ENCODE results near the gene ECT2. TPM values are rescaled to one million over a fixed set of nuclear protein-coding genes. Genes with fewer than 3 reads are reported as not detected.
"Not testable (repeated sequence)": the region's sequence is repeated elsewhere in the genome, so short reads cannot be mapped to it uniquely, and the experiment has no call there.

The ECT2 gene
- total RNA-seq, 2 experiments from 2014 or later, result 39.4 to 40.6 TPM

DNA sequence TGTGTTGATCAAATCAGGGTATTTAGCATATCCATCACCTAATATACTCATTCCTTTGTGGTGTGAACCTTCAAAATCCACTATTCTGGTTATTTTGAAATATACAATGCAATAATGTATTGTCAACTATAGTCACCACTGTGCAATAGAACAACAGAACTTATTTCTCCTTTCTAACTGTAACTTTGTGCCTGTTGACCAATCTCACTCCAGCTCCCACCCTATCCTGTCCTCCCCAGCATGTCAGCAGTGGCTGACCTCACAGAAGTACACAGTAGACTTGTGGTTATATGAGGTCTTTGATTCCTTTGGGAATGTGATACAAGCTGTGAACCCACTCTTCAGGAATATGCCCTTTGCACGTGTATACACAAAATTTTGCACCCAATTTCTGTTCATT is 64.2 kb downstream of the ECT2 start:
- intact Hi-C loops (cut with DNase I, micrococcal nuclease), result no loop called here
- Mint-ChIP-seq H3K27me3 (no peaks in the 10 kb centered on the region), H3K27ac (no peak overlapping the region), H3K4me1 (no peaks in the 10 kb centered on the region), H3K36me3 (ENCODE audit: low read depth) (no peaks in the 10 kb centered on the region), H3K4me3 (no peak overlapping the region), H3K9me3 (ENCODE audit: low read depth) (no peaks in the 10 kb centered on the region)
- no peak for DNase-seq
- CTCF ChIA-PET, result interaction anchor here (1.2 kb wide), 1 partner anchor 10 kb away, joined by 3 read pairs; no protein-coding TSS in a partner anchor
- ATAC-seq, result no peak
- POLR2A ChIA-PET, result no interaction called here

DNA sequence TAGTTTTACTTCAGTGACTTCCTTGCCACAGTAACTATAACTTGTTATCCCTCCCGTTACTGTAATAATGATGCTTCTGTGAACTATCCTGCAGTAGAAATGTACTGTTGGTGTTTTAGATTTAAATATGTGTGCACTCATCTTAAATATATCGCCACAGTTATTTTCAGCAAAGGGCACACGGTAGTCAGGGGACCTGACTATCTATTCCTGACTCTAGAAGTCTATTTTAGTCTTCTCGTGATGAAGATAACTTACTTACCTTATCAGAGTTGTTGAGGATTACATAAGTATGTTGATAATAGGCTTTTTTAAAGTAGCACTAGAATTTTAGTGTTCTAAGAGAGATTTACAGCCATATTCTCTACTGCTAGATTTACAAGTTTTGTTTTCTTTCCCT is 65.3 kb downstream of the ECT2 start:
- H3K36me3 Mint-ChIP-seq (ENCODE audit: low read depth), result peaks cover 2% of the 10 kb centered on the region
- intact Hi-C loops (cut with DNase I, micrococcal nuclease), result no loop called here
- H3K4me1 Mint-ChIP-seq, result no peaks in the 10 kb centered on the region
- no peaks in the 10 kb centered on the region for H3K9me3 Mint-ChIP-seq (ENCODE audit: low read depth)
- POLR2A ChIA-PET, result no interaction called here
- no peak overlapping the region for H3K27ac Mint-ChIP-seq
- ATAC-seq (no peak), DNase-seq (no peak)
- CTCF ChIA-PET, result no interaction called here
- no peak overlapping the region for H3K4me3 Mint-ChIP-seq
- no peaks in the 10 kb centered on the region for H3K27me3 Mint-ChIP-seq

DNA sequence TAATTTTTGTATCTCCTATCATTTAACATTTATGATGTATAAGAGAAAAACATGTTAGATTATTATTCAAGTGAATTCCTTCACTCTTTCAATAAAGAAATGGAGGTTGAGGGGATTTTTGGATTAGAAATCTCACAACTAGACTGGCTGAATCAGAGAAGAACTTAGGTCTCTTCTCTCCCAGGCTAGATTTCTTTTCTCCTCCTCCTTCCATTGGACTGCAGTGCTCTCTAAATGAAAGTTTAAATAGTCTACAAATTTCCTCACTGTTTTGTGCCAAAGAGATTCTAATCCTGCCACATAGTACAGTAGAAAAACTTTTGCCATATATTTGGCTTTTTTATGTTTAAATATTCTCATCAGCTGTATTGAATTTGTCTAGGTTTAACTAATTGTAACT is 65.8 kb downstream of the ECT2 start:
- H3K36me3 Mint-ChIP-seq (ENCODE audit: low read depth), result peaks cover 2% of the 10 kb centered on the region
- no peaks in the 10 kb centered on the region for H3K27me3 Mint-ChIP-seq
- CTCF ChIA-PET, result no interaction called here
- intact Hi-C loops (cut with DNase I, micrococcal nuclease), result no loop called here
- H3K4me1 Mint-ChIP-seq, result no peaks in the 10 kb centered on the region
- no peaks in the 10 kb centered on the region for H3K9me3 Mint-ChIP-seq (ENCODE audit: low read depth)
- no peak overlapping the region for H3K27ac Mint-ChIP-seq
- H3K4me3 Mint-ChIP-seq, result no peak overlapping the region
- ATAC-seq (no peak), DNase-seq (no peak)
- POLR2A ChIA-PET, result no interaction called here

DNA sequence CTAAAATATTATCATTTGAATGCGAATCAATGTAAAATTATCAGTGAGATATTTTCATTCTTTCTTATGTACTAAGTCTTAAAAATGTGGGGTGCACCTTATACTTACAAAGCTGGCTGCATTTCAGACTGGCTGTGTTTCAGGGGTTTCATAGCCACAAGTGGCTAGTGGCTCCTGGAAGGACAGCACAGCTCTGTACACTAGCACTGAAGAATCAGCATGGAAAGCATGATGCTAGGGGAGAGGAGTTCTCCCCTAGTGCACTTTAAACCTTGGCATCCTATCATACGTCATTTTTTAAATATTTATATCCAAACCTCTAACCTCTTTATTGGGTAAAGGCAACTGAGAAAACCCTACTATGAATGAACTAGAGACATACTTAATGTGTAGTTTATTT is 66.4 kb downstream of the ECT2 start:
- ChIA-PET CTCF (interaction anchor here (1.4 kb wide), 1 partner anchor 10 kb away, joined by 3 read pairs; no protein-coding TSS in a partner anchor), POLR2A (no interaction called here)
- ATAC-seq (no peak), DNase-seq (no peak)
- peaks cover 2% of the 10 kb centered on the region for H3K36me3 Mint-ChIP-seq (ENCODE audit: low read depth)
- no peaks in the 10 kb centered on the region for H3K27me3 Mint-ChIP-seq
- H3K4me3 Mint-ChIP-seq, result no peak overlapping the region
- intact Hi-C loops (cut with DNase I, micrococcal nuclease), result no loop called here
- H3K9me3 Mint-ChIP-seq (ENCODE audit: low read depth), result no peaks in the 10 kb centered on the region
- no peak overlapping the region for H3K27ac Mint-ChIP-seq
- no peaks in the 10 kb centered on the region for H3K4me1 Mint-ChIP-seq

DNA sequence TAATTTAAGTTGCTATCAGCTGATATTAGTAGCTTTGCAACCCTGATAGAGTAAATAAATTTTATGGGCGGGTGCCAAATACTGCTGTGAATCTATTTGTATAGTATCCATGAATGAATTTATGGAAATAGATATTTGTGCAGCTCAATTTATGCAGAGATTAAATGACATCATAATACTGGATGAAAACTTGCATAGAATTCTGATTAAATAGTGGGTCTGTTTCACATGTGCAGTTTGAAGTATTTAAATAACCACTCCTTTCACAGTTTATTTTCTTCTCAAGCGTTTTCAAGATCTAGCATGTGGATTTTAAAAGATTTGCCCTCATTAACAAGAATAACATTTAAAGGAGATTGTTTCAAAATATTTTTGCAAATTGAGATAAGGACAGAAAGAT is 70.0 kb downstream of the ECT2 start:
- H3K4me1 Mint-ChIP-seq, result no peaks in the 10 kb centered on the region
- intact Hi-C loops (cut with DNase I, micrococcal nuclease), result no loop called here
- CTCF ChIA-PET, result interaction anchor here (0.6 to 0.7 kb wide), 2 partner anchors 76 to 368 kb away, joined by 3 read pairs; no protein-coding TSS in a partner anchor
- DNase-seq (no peak), ATAC-seq (no peak)
- H3K4me3 Mint-ChIP-seq, result no peak overlapping the region
- H3K9me3 Mint-ChIP-seq (ENCODE audit: low read depth), result no peaks in the 10 kb centered on the region
- peaks cover 2% of the 10 kb centered on the region for H3K36me3 Mint-ChIP-seq (ENCODE audit: low read depth)
- H3K27ac Mint-ChIP-seq, result no peak overlapping the region
- POLR2A ChIA-PET, result no interaction called here
- H3K27me3 Mint-ChIP-seq, result no peaks in the 10 kb centered on the region

DNA sequence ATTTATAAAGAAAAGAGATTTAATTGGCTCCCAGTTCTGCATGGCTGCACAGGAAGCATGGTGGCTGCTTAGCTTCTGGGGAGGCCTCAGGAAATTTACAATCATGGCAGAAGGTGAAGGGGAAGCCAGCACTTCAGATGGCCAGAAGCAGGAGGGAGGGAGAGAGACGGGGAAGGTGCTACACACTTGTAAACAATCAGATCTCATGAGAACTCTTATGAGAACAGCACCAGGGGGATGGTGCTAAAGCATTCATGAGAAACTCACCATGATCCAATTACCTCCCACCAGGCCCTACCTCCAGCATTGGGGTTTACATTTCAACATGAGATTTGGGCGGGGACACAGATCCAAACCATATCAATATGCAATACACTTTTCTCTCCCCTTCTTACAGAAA is 73.7 kb downstream of the ECT2 start:
- ChIA-PET CTCF (no interaction called here), POLR2A (no interaction called here)
- intact Hi-C loops (cut with DNase I, micrococcal nuclease), result no loop called here
- H3K27me3 Mint-ChIP-seq, result no peaks in the 10 kb centered on the region
- H3K27ac Mint-ChIP-seq, result no peak overlapping the region
- no peak overlapping the region for H3K4me3 Mint-ChIP-seq
- H3K9me3 Mint-ChIP-seq (ENCODE audit: low read depth), result peaks cover 8% of the 10 kb centered on the region
- peaks cover 2% of the 10 kb centered on the region for H3K36me3 Mint-ChIP-seq (ENCODE audit: low read depth)
- DNase-seq (no peak), ATAC-seq (no peak)
- no peaks in the 10 kb centered on the region for H3K4me1 Mint-ChIP-seq

DNA sequence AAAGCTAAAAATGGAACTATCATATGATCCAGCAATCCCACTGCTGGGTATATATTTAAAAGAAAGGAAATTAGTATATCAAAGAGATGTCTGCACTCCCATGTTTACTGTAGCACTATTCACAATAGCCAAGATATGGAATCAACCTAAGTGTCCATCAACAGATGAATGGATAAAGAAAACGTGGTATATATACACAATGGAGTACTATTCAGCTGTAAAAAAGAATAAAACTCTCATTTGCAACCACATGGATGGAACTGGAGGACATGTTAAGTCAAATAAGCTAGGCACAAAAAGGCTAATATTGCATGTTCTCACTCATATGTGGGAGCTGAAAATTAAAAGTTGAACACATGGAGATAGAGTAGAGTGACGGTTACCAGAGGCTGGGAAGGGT is 76.7 kb downstream of the ECT2 start:
- intact Hi-C loops (cut with DNase I, micrococcal nuclease); H3K27ac Mint-ChIP-seq; POLR2A ChIA-PET; H3K27me3 Mint-ChIP-seq; H3K4me1 Mint-ChIP-seq; H3K36me3 Mint-ChIP-seq (ENCODE audit: low read depth); ATAC-seq; H3K9me3 Mint-ChIP-seq (ENCODE audit: low read depth); DNase-seq; H3K4me3 Mint-ChIP-seq: not testable (repeated sequence)
- CTCF ChIA-PET, result interaction anchor here (1.0 kb wide), 1 partner anchor 10 kb away, joined by 3 read pairs; no protein-coding TSS in a partner anchor

GRCh38 chr3:172832983-172833382 is 82.5 kb downstream of the ECT2 start:
- ChIA-PET CTCF (no interaction called here), POLR2A (no interaction called here)
- intact Hi-C loops (cut with DNase I, micrococcal nuclease), result no loop called here
- ATAC-seq (no peak), DNase-seq (no peak)
- H3K36me3 Mint-ChIP-seq (ENCODE audit: low read depth), result no peaks in the 10 kb centered on the region
- no peaks in the 10 kb centered on the region for H3K9me3 Mint-ChIP-seq (ENCODE audit: low read depth)
- no peak overlapping the region for H3K27ac Mint-ChIP-seq
- H3K4me1 Mint-ChIP-seq, result no peaks in the 10 kb centered on the region
- H3K27me3 Mint-ChIP-seq, result peaks cover 3% of the 10 kb centered on the region
- H3K4me3 Mint-ChIP-seq, result no peak overlapping the region

DNA sequence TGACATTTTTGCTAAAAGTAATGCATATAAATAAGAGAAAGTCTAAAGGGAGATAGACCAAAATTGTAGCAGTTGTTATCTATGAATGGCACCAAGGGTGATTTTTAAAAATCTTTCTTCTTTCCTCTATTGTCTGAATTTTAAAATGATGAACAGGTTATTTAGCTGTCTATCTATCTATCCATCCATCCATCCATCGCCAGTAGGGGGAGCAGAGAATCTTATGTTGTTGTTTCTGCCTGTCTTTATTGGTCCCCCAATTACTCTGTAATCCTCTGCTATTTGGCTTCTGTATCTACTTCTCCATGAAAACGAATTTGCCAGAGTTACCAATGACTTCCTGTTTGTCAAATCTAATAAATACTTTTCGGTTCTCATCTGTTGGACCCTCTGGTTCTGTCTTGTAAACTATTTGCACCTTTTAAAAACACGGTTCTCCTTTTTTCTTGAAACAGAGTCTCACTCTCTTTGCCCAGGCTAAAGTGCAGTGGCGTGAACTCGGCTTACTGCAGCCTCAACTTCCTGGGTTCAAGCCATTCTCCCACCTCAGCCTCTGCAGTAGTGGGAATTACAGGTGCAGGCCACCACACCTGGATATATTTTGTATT is 86.0 kb downstream of the ECT2 start:
- H3K9me3 Mint-ChIP-seq (ENCODE audit: low read depth), result no peaks in the 10 kb centered on the region
- H3K4me1 Mint-ChIP-seq, result no peaks in the 10 kb centered on the region
- intact Hi-C loops (cut with DNase I, micrococcal nuclease), result no loop called here
- H3K27ac Mint-ChIP-seq, result no peak overlapping the region
- H3K27me3 Mint-ChIP-seq, result peaks cover 8% of the 10 kb centered on the region
- DNase-seq (peak; percentile 38), ATAC-seq (no peak)
- CTCF ChIA-PET, result no interaction called here
- H3K36me3 Mint-ChIP-seq (ENCODE audit: low read depth), result no peaks in the 10 kb centered on the region
- no peak overlapping the region for H3K4me3 Mint-ChIP-seq
- POLR2A ChIA-PET, result interaction anchor here (0.6 kb wide), 1 partner anchor 10 kb away, joined by 3 read pairs; no protein-coding TSS in a partner anchor

GRCh38 chr3:172839679-172840078 is 89.2 kb downstream of the ECT2 start:
- H3K4me3 Mint-ChIP-seq, result no peak overlapping the region
- ATAC-seq, result no peak
- ChIA-PET CTCF (interaction anchor here (0.5 to 0.6 kb wide), 2 partner anchors 14 to 26 kb away, joined by 3 read pairs; no protein-coding TSS in a partner anchor), POLR2A (no interaction called here)
- H3K36me3 Mint-ChIP-seq (ENCODE audit: low read depth), result no peaks in the 10 kb centered on the region
- no peak overlapping the region for H3K27ac Mint-ChIP-seq
- no peak for DNase-seq
- peaks cover 12% of the 10 kb centered on the region for H3K27me3 Mint-ChIP-seq
- no peaks in the 10 kb centered on the region for H3K9me3 Mint-ChIP-seq (ENCODE audit: low read depth)
- H3K4me1 Mint-ChIP-seq, result no peaks in the 10 kb centered on the region
- intact Hi-C loops (cut with DNase I, micrococcal nuclease), result no loop called here

- intact Hi-C loops (cut with DNase I, micrococcal nuclease), result no loop called here
- CTCF ChIA-PET, result no interaction called here
- ATAC-seq (no peak), DNase-seq (no peak)
- H3K27ac Mint-ChIP-seq, result no peak overlapping the region
- H3K27me3 Mint-ChIP-seq, result peaks cover 12% of the 10 kb centered on the region
- H3K9me3 Mint-ChIP-seq (ENCODE audit: low read depth), result no peaks in the 10 kb centered on the region
- H3K36me3 Mint-ChIP-seq (ENCODE audit: low read depth), result no peaks in the 10 kb centered on the region
- H3K4me1 Mint-ChIP-seq, result no peaks in the 10 kb centered on the region
- H3K4me3 Mint-ChIP-seq, result no peak overlapping the region
- POLR2A ChIA-PET, result no interaction called here
These were observed 89.9 kb downstream of the ECT2 start for GRCh38 chr3:172840463-172840862.

- ATAC-seq, result no peak
- POLR2A ChIA-PET, result no interaction called here
- Mint-ChIP-seq H3K4me3 (no peak overlapping the region), H3K36me3 (ENCODE audit: low read depth) (no peaks in the 10 kb centered on the region), H3K27ac (no peak overlapping the region), H3K9me3 (ENCODE audit: low read depth) (no peaks in the 10 kb centered on the region), H3K27me3 (peaks cover 12% of the 10 kb centered on the region), H3K4me1 (peaks cover under 1% of the 10 kb centered on the region)
- intact Hi-C loops (cut with DNase I, micrococcal nuclease), result no loop called here
- CTCF ChIA-PET, result no interaction called here
- no peak for DNase-seq
These were observed 90.4 kb downstream of the ECT2 start for GRCh38 chr3:172840913-172841312.

DNA sequence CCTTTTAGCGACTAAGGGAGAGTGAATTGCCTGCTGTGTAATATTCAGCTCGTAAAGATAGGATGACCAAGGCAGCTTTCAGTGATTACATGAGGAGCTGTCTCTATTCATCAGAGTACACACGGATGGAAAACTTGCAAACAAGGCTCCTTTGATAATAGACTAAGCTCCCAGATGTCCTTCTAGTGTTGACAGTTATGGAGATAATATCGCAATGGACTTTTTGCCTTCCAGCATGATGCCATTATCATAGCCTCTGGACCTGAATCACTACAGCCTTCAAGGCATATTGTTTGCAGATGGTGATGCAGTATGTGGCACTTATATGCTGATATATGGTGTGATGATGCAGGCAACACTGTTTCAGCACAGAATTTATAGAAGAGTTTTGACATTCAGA is 93.9 kb downstream of the ECT2 start:
- Mint-ChIP-seq H3K27me3 (peaks cover 10% of the 10 kb centered on the region), H3K9me3 (ENCODE audit: low read depth) (no peaks in the 10 kb centered on the region), H3K27ac (no peak overlapping the region), H3K4me1 (peaks cover 5% of the 10 kb centered on the region), H3K36me3 (ENCODE audit: low read depth) (no peaks in the 10 kb centered on the region), H3K4me3 (no peak overlapping the region)
- DNase-seq, result no peak
- ATAC-seq, result no peak
- intact Hi-C loops (cut with DNase I, micrococcal nuclease), result no loop called here
- POLR2A ChIA-PET, result no interaction called here
- CTCF ChIA-PET, result no interaction called here

Data from activated CD4-positive, alpha-beta T cell treated with anti-CD3 and anti-CD28 coated beads for 36 hours (primary cell).